NT2/D1 (cell line): ENCODE results near the gene ATF6B.

Source experiments
- YY1 ChIP-seq: IDR thresholded peaks from 2 replicates; pipeline ENCODE4 v1.6.1; 2011; ENCODE audit not compliant: insufficient read length, insufficient read depth
- ZNF274 ChIP-seq: IDR thresholded peaks from 2 replicates; pipeline ENCODE4 v1.6.1; 2011; ENCODE audit warnings: mild to moderate bottlenecking, low read depth, low read length

GRCh38 chr6:32156891-32157290 lies 28.8 kb upstream of the ATF6B start:
- TF ChIP-seq ZNF274, result no peak
- no peak for TF ChIP-seq YY1
